DND-41 (cell line): ENCODE data around the gene CALN1.

Experiments
- EZH2 ChIP-seq: IDR thresholded peaks from 3 replicates; pipeline ENCODE4 v1.6.1; 2012; ENCODE audit warnings: borderline replicate concordance, low read depth, mild to moderate bottlenecking, moderate library complexity, low read length, inconsistent platforms; ENCODE audit not compliant: severe bottlenecking
- TF ChIP-seq, protein P1 (sequence below): IDR thresholded peaks from 2 replicates; pipeline ENCODE4 v1.5.1; 2012; ENCODE audit warnings: borderline replicate concordance, low read length, moderate library complexity, mild to moderate bottlenecking; ENCODE audit not compliant: poor library complexity, severe bottlenecking; ENCODE audit errors: extremely low read depth

DNA sequence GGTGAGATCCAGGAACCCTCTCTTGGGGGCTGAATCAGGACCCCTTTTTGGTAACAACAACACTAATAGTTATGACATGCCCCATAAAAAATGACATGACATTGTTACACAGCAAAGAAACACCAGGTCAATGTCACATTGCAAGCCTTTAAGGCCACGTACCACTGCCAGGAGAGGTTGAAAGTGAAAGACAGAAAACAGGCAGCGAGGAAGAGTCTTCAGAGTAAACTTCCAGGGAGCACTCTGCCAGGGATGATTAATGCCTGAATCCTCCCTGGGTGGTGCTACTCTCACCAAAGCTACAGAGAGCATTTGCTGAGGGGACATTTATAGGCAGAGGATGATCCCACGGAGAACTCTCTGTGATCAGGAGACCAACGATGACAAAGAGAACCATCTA lies 551.6 kb downstream of the CALN1 start:
- TF ChIP-seq EZH2 = no peak
- TF ChIP-seq, protein P1, sequence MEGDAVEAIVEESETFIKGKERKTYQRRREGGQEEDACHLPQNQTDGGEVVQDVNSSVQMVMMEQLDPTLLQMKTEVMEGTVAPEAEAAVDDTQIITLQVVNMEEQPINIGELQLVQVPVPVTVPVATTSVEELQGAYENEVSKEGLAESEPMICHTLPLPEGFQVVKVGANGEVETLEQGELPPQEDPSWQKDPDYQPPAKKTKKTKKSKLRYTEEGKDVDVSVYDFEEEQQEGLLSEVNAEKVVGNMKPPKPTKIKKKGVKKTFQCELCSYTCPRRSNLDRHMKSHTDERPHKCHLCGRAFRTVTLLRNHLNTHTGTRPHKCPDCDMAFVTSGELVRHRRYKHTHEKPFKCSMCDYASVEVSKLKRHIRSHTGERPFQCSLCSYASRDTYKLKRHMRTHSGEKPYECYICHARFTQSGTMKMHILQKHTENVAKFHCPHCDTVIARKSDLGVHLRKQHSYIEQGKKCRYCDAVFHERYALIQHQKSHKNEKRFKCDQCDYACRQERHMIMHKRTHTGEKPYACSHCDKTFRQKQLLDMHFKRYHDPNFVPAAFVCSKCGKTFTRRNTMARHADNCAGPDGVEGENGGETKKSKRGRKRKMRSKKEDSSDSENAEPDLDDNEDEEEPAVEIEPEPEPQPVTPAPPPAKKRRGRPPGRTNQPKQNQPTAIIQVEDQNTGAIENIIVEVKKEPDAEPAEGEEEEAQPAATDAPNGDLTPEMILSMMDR = no peak
